Posterior vena cava (tissue), 2 donors: ENCODE results near the gene KRT222. TPM values are rescaled to one million over a fixed set of nuclear protein-coding genes. Genes with fewer than 3 reads are reported as not detected.

Experiments used
- DNase-seq: peaks from one replicate; pipeline ENCODE4 v3.0.0-alpha.2; 2020; ENCODE audit warnings: low spot score
- intact Hi-C, 2 donors: fragments of 100-400 bp; cut with DNase I; formaldehyde crosslinking; loops; one replicate each; pipeline versions ENCODE4 v1.14.1 to v1.14.2; 2022 to 2023
- total RNA-seq, 2 donors: library from RNA; stranded (reverse); fragmentation: NEBNext Ultra II Directional; extraction: Animal tissue kit (Norgen Biotek cat#: 25700); gene quantifications; one replicate each; pipeline ENCODE4 v1.2.1, GENCODE V29; 2021
- donor health status: DM: yes; HTN: yes; CAD: no.
- donor health status: DM: yes; HTN: yes; CAD: no.

KRT222 gene
- total RNA-seq, 2 donors from 2014 or later = 1.1 to 7.7 TPM

- intact Hi-C loops = loop anchor here in 1 of 2 donors (10.0 kb wide), 1 partner anchor 528 kb away; no protein-coding TSS in a partner anchor
These were observed 1.4 kb upstream of the KRT222 start for GRCh38 chr17:40666331-40666730.

GRCh38 chr17:40663252-40663651 lies 1.7 kb downstream of the KRT222 start:
- no peak for DNase-seq
- intact Hi-C loops = loop anchor here in 1 of 2 donors (10.0 kb wide), 1 partner anchor 532 kb away; no protein-coding TSS in a partner anchor

More at GRCh38 chr17:40666331-40666730, 1.4 kb upstream of the KRT222 start:
- DNase-seq = no peak

- intact Hi-C loops = loop anchor here in 1 of 2 donors (10.0 kb wide), 1 partner anchor 535 kb away; no protein-coding TSS in a partner anchor
- DNase-seq = no peak
These were observed 5.1 kb downstream of the KRT222 start for GRCh38 chr17:40659911-40660310.

- intact Hi-C loops = no loop called here
- no peak for DNase-seq
These were observed 6.6 kb downstream of the KRT222 start for GRCh38 chr17:40658396-40658795.

- no peak for DNase-seq
- intact Hi-C loops = no loop called here
These were observed 13.0 kb downstream of the KRT222 start for GRCh38 chr17:40651939-40652338.

GRCh38 chr17:40648384-40648968 lies 16.5 kb downstream of the KRT222 start:
- intact Hi-C loops = no loop called here
- DNase-seq = no peak

GRCh38 chr17:40647624-40648383 lies 17.2 kb downstream of the KRT222 start, which contains the start of gene SMARCE1:
SMARCE1 (minus strand) TSS chr17:40647818; CDS start chr17:40645802, 2,016 bp downstream.
- DNase-seq = peak; percentile 91
- intact Hi-C loops = no loop called here

- DNase-seq = no peak
- intact Hi-C loops = no loop called here
These were observed 18.0 kb downstream of the KRT222 start for GRCh38 chr17:40646791-40647623.

- intact Hi-C loops = no loop called here
- no peak for DNase-seq
These were observed 19.0 kb downstream of the KRT222 start for GRCh38 chr17:40645943-40646342.

GRCh38 chr17:40645291-40645690 lies 19.7 kb downstream of the KRT222 start:
- intact Hi-C loops = no loop called here
- DNase-seq = no peak

- no peak for DNase-seq
These were observed 27.0 kb downstream of the KRT222 start for GRCh38 chr17:40637931-40638330.

GRCh38 chr17:40633871-40634270 lies 31.1 kb downstream of the KRT222 start:
- intact Hi-C loops = no loop called here
- no peak for DNase-seq

More at GRCh38 chr17:40637931-40638330, 27.0 kb downstream of the KRT222 start:
- intact Hi-C loops = no loop called here

- intact Hi-C loops = no loop called here
- DNase-seq = no peak
These were observed 32.8 kb downstream of the KRT222 start for GRCh38 chr17:40632216-40632615.

- intact Hi-C loops = no loop called here
- DNase-seq = no peak
These were observed 35.1 kb downstream of the KRT222 start for GRCh38 chr17:40629842-40630241.

GRCh38 chr17:40625311-40625710 lies 39.7 kb downstream of the KRT222 start:
- intact Hi-C loops = no loop called here
- DNase-seq = no peak

- intact Hi-C loops = no loop called here
- no peak for DNase-seq
These were observed 41.4 kb downstream of the KRT222 start for GRCh38 chr17:40623419-40624210.

- intact Hi-C loops = no loop called here
- DNase-seq = no peak
These were observed 42.5 kb downstream of the KRT222 start for GRCh38 chr17:40622509-40622928.

- DNase-seq = no peak
- intact Hi-C loops = no loop called here
These were observed 43.4 kb downstream of the KRT222 start for GRCh38 chr17:40621578-40621977.

- no peak for DNase-seq
- intact Hi-C loops = no loop called here
These were observed 44.0 kb downstream of the KRT222 start for GRCh38 chr17:40621019-40621418.
